HEK293 (cell line): ENCODE results near the gene TLE3.
A peak's percentile ranks its signal among the peaks of the same experiment; 100 is the strongest.

ENCODE experiments used
- CTCF ChIA-PET: fragments of 350-600 bp; formaldehyde crosslinking; extraction: SDS; loops from one replicate; lab custom pipeline; 2021; ENCODE audit warnings: antibody characterized with exemption; lab: Yijun Ruan, JAX
- POLR2A ChIA-PET: fragments of 300-600 bp; formaldehyde crosslinking; extraction: SDS; loops from one replicate; lab custom pipeline; 2020; ENCODE audit warnings: antibody characterized with exemption, inconsistent platforms; lab: Yijun Ruan, JAX
- H3K27ac ChIP-seq: fragments of 200-500 bp; sonication (Bioruptor generic); 2 replicates; pipeline ENCODE4 v1.5.1; 2014; ENCODE audit warnings: low read depth, low read length, control low read depth, inconsistent platforms; ENCODE audit errors: extremely low read depth
- H3K36me3 ChIP-seq, 2 experiments: fragments of 200-500 bp in 1 of 2; sonication (Bioruptor generic) in 1 of 2; 1 replicate in 1 of 2; 2 replicates in 1 of 2; pipeline ENCODE4 v1.5.1; 2014 to 2017; ENCODE audit warnings: inconsistent platforms in 2 of 2, low read length in 2 of 2; ENCODE audit not compliant: control insufficient read depth in 2 of 2, insufficient read depth in 1 of 2
- H3K4me1 ChIP-seq: fragments of 200-500 bp; sonication (Bioruptor generic); 2 replicates; pipeline ENCODE4 v1.5.1; 2014; ENCODE audit warnings: mild to moderate bottlenecking, low read length, inconsistent platforms; ENCODE audit not compliant: control insufficient read depth, insufficient read depth
- H3K4me3 ChIP-seq: 2 replicates; pipeline ENCODE4 v1.5.1; 2011; ENCODE audit warnings: low read depth, mild to moderate bottlenecking, control low read depth, low read length, moderate library complexity
- H3K9me3 ChIP-seq: fragments of 200-500 bp; sonication (Bioruptor generic); 2 replicates; pipeline ENCODE4 v1.5.1; 2014; ENCODE audit warnings: low read depth, low read length, inconsistent platforms; ENCODE audit not compliant: control insufficient read depth, insufficient read depth
- FEZF1 ChIP-seq: fragments of 450-650 bp; formaldehyde crosslinking; IDR thresholded peaks from 2 replicates; pipeline ENCODE4 v1.5.1; 2016; ENCODE audit warnings: missing biosample characterization, missing genetic modification characterization
- GLIS1 ChIP-seq: fragments of 450-650 bp; formaldehyde crosslinking; IDR thresholded peaks from 2 replicates; pipeline ENCODE4 v1.5.1; 2016; ENCODE audit warnings: missing biosample characterization, missing genetic modification characterization
- MYNN ChIP-seq: fragments of 450-650 bp; formaldehyde crosslinking; IDR thresholded peaks from 2 replicates; pipeline ENCODE4 v1.5.1; 2016; ENCODE audit warnings: missing biosample characterization, missing genetic modification characterization, borderline replicate concordance
- MZF1 ChIP-seq: fragments of 450-650 bp; formaldehyde crosslinking; IDR thresholded peaks from 2 replicates; pipeline ENCODE4 v1.5.1; 2017; ENCODE audit warnings: missing biosample characterization, missing genetic modification characterization, borderline replicate concordance
- OSR2 ChIP-seq: fragments of 450-650 bp; formaldehyde crosslinking; IDR thresholded peaks from 2 replicates; pipeline ENCODE4 v1.5.1; 2016; ENCODE audit warnings: missing biosample characterization, missing genetic modification characterization
- PBX3 ChIP-seq: sonication (generic); formaldehyde crosslinking; IDR thresholded peaks from 2 replicates; pipeline ENCODE4 v1.8.1; 2022; ENCODE audit warnings: mild to moderate bottlenecking, moderate library complexity, missing genetic modification reagents
- SALL2 ChIP-seq: fragments of 450-650 bp; formaldehyde crosslinking; IDR thresholded peaks from 2 replicates; pipeline ENCODE4 v1.5.0; 2017; ENCODE audit warnings: missing biosample characterization, mild to moderate bottlenecking, missing genetic modification characterization, borderline replicate concordance
- SP7 ChIP-seq: fragments of 450-650 bp; formaldehyde crosslinking; IDR thresholded peaks from 2 replicates; pipeline ENCODE4 v1.5.1; 2016; ENCODE audit warnings: missing biosample characterization, missing genetic modification characterization
- WT1 ChIP-seq: fragments of 450-650 bp; formaldehyde crosslinking; IDR thresholded peaks from 2 replicates; pipeline ENCODE4 v1.5.1; 2016; ENCODE audit warnings: missing biosample characterization, missing genetic modification characterization
- ZBTB17 ChIP-seq: fragments of 450-650 bp; formaldehyde crosslinking; IDR thresholded peaks from 2 replicates; pipeline ENCODE4 v1.5.1; 2016; ENCODE audit warnings: missing biosample characterization, missing genetic modification characterization
- ZBTB48 ChIP-seq: fragments of 450-650 bp; formaldehyde crosslinking; IDR thresholded peaks from 2 replicates; pipeline ENCODE4 v1.5.1; 2016; ENCODE audit warnings: missing biosample characterization, missing genetic modification characterization
- ZNF10 ChIP-seq: fragments of 450-650 bp; formaldehyde crosslinking; IDR thresholded peaks from 2 replicates; pipeline ENCODE4 v1.5.1; 2017; ENCODE audit warnings: missing biosample characterization, missing genetic modification characterization
- ZNF140 ChIP-seq: fragments of 450-650 bp; formaldehyde crosslinking; IDR thresholded peaks from 2 replicates; pipeline ENCODE4 v1.5.1; 2016; ENCODE audit warnings: missing biosample characterization, missing genetic modification characterization
- ZNF18 ChIP-seq: fragments of 450-650 bp; formaldehyde crosslinking; IDR thresholded peaks from 2 replicates; pipeline ENCODE4 v1.5.1; 2016; ENCODE audit warnings: missing biosample characterization, missing genetic modification characterization
- ZNF2 ChIP-seq: fragments of 450-650 bp; formaldehyde crosslinking; IDR thresholded peaks from 2 replicates; pipeline ENCODE4 v1.5.1; 2016; ENCODE audit warnings: missing biosample characterization, missing genetic modification characterization
- ZNF223 ChIP-seq: fragments of 450-650 bp; formaldehyde crosslinking; IDR thresholded peaks from 2 replicates; pipeline ENCODE4 v1.5.1; 2016; ENCODE audit warnings: missing biosample characterization, missing genetic modification characterization
- ZNF280D ChIP-seq: fragments of 450-650 bp; formaldehyde crosslinking; IDR thresholded peaks from 2 replicates; pipeline ENCODE4 v1.5.1; 2016; ENCODE audit warnings: missing biosample characterization, missing genetic modification characterization
- ZNF302 ChIP-seq: fragments of 450-650 bp; formaldehyde crosslinking; IDR thresholded peaks from 2 replicates; pipeline ENCODE4 v1.5.1; 2016; ENCODE audit warnings: missing biosample characterization, missing genetic modification characterization, low read depth
- ZNF398 ChIP-seq: fragments of 450-650 bp; formaldehyde crosslinking; IDR thresholded peaks from 2 replicates; pipeline ENCODE4 v1.5.1; 2017; ENCODE audit warnings: missing biosample characterization, missing genetic modification characterization
- ZNF664 ChIP-seq: fragments of 450-650 bp; formaldehyde crosslinking; IDR thresholded peaks from 2 replicates; pipeline ENCODE4 v1.5.1; 2016; ENCODE audit warnings: missing biosample characterization, missing genetic modification characterization
- ZNF677 ChIP-seq: fragments of 450-650 bp; IDR thresholded peaks from 2 replicates; pipeline ENCODE4 v1.5.0; 2018; ENCODE audit warnings: missing biosample characterization, mild to moderate bottlenecking, missing genetic modification characterization, moderate library complexity
- ZNF785 ChIP-seq: fragments of 450-650 bp; formaldehyde crosslinking; IDR thresholded peaks from 2 replicates; pipeline ENCODE4 v1.5.1; 2016; ENCODE audit warnings: missing biosample characterization, missing genetic modification characterization
- ZNF830 ChIP-seq: fragments of 450-650 bp; IDR thresholded peaks from 2 replicates; pipeline ENCODE4 v1.5.0; 2018; ENCODE audit warnings: missing biosample characterization, missing genetic modification characterization, low read depth, mild to moderate bottlenecking, moderate library complexity

The TLE3 gene

GRCh38 chr15:70090436-70091296 is 7.1 kb downstream of the TLE3 start:
- ChIA-PET CTCF (interaction anchor here (1.3 to 2.1 kb wide), 7 partner anchors 24 to 615 kb away, joined by 3 to 10 read pairs (median 6); no protein-coding TSS in a partner anchor), POLR2A (interaction anchor here (0.8 to 3.5 kb wide), 3 partner anchors 25 to 28 kb away, joined by 3 to 30 read pairs (median 3); no protein-coding TSS in a partner anchor)
- peaks cover 44 to 94% of the 10 kb centered on the region in 2 experiments for H3K36me3 ChIP-seq
- no peak overlapping the region for H3K4me3 ChIP-seq
- TF ChIP-seq WT1 (tag by site-specific recombination) (peak; percentile 76), ZNF140 (tag by site-specific recombination) (no peak), ZNF664 (tag by site-specific recombination) (0 out of 2 replicates have a peak, but pooled peaks have one; percentile 22), MZF1 (peak; percentile 33; the same call in 1 of the 2 replicates), ZNF677 (tag by site-specific recombination) (no peak), ZNF2 (tag by site-specific recombination) (no peak), OSR2 (tag by site-specific recombination) (0 out of 2 replicates have a peak, but pooled peaks have one; percentile 1), GLIS1 (tag by site-specific recombination) (peak; percentile 14; the same call in 1 of the 2 replicates), SP7 (peak; percentile 31; the same call in 1 of the 2 replicates)
- H3K4me1 ChIP-seq: peaks cover 62% of the 10 kb centered on the region
- H3K9me3 ChIP-seq: no peaks in the 10 kb centered on the region
- H3K27ac ChIP-seq: peak overlapping the region; percentile 99; the same call in 1 of the 2 replicates

- POLR2A ChIA-PET: interaction anchor here (0.9 kb wide), 1 partner anchor 535 kb away, joined by 5 read pairs; no protein-coding TSS in a partner anchor
- Histone ChIP-seq H3K9me3 (no peaks in the 10 kb centered on the region), H3K36me3 (peaks cover 47 to 94% of the 10 kb centered on the region in 2 experiments), H3K27ac (peak overlapping the region; percentile 58), H3K4me1 (peaks cover 62% of the 10 kb centered on the region), H3K4me3 (no peak overlapping the region)
- CTCF ChIA-PET: interaction anchor here (0.5 to 1.3 kb wide), 4 partner anchors 92 to 377 kb away, joined by 3 to 6 read pairs (median 4); no protein-coding TSS in a partner anchor
- TF ChIP-seq ZNF302 (tag by site-specific recombination): no peak
- no peak for TF ChIP-seq ZNF280D
- no peak for TF ChIP-seq ZNF18 (tag by site-specific recombination)
- TF ChIP-seq ZNF785 (tag by site-specific recombination): no peak
- no peak for TF ChIP-seq ZNF398 (tag by site-specific recombination)
- no peak for TF ChIP-seq ZBTB17
- no peak for TF ChIP-seq ZBTB48
- no peak for TF ChIP-seq ZNF10 (tag by site-specific recombination)
- no peak for TF ChIP-seq FEZF1 (tag by site-specific recombination)
- TF ChIP-seq MZF1: no peak
- no peak for TF ChIP-seq SALL2 (tag by site-specific recombination)
- no peak for TF ChIP-seq ZNF223
- no peak for TF ChIP-seq ZNF830
- TF ChIP-seq MYNN: no peak
- no peak for TF ChIP-seq PBX3 (CRISPR knock-in tag)
Measured at GRCh38 chr15:70089692-70089971, 8.1 kb downstream of the TLE3 start.
